Liver (tissue), 9 donors: ENCODE measurements around the gene PLA2G4B. TPM values are rescaled to one million over a fixed set of nuclear protein-coding genes. Genes with fewer than 3 reads are reported as not detected.

ENCODE experiments used
- DNase-seq: peaks from one replicate; pipeline ENCODE4 v3.0.0-alpha.2; 2017; ENCODE audit warnings: low spot score
- H3K27ac ChIP-seq, 2 donors: one replicate each; pipeline ENCODE4 v1.7.0; 2013; ENCODE audit warnings: inconsistent platforms in 2 of 2, low read length in 2 of 2, control low read depth in 1 of 2, low read depth in 1 of 2, mild to moderate bottlenecking in 1 of 2
- H3K27me3 ChIP-seq, 4 donors: one replicate each; pipeline versions ENCODE4 v1.6.1 to v1.7.0; 2013; ENCODE audit warnings: low read length in 3 of 4, inconsistent platforms in 1 of 4, mild to moderate bottlenecking in 1 of 4, moderate library complexity in 1 of 4; ENCODE audit not compliant: control insufficient read depth in 4 of 4, insufficient read depth in 4 of 4
- H3K36me3 ChIP-seq, 4 donors: one replicate each; pipeline versions ENCODE4 v1.6.1 to v1.7.0; 2013; ENCODE audit warnings: low read length in 3 of 4, mild to moderate bottlenecking in 3 of 4, low read depth in 1 of 4, moderate library complexity in 1 of 4; ENCODE audit not compliant: control insufficient read depth in 4 of 4, insufficient read depth in 3 of 4
- H3K4me1 ChIP-seq, 4 donors: one replicate each; pipeline versions ENCODE4 v1.6.1 to v1.7.0; 2013; ENCODE audit warnings: low read length in 3 of 4, mild to moderate bottlenecking in 3 of 4, moderate library complexity in 1 of 4; ENCODE audit not compliant: control insufficient read depth in 4 of 4, insufficient read depth in 4 of 4
- H3K4me3 ChIP-seq, 3 donors: one replicate each; pipeline versions ENCODE4 v1.6.1 to v1.7.0; 2013; ENCODE audit warnings: low read length in 3 of 3, control low read depth in 1 of 3, low read depth in 1 of 3, mild to moderate bottlenecking in 1 of 3
- H3K9ac ChIP-seq, 2 donors: one replicate each; pipeline ENCODE4 v1.7.0; 2013; ENCODE audit warnings: low read length in 2 of 2, mild to moderate bottlenecking in 2 of 2, moderate library complexity in 2 of 2, control low read depth in 1 of 2, low read depth in 1 of 2
- H3K9me3 ChIP-seq, 4 donors: one replicate each; pipeline versions ENCODE4 v1.6.1 to v1.7.0; 2013; ENCODE audit warnings: low read length in 3 of 4; ENCODE audit not compliant: control insufficient read depth in 4 of 4
- ATF3 ChIP-seq: IDR thresholded peaks from 2 replicates; pipeline ENCODE4 v1.6.1; 2016; ENCODE audit warnings: antibody characterized with exemption
- CTCF ChIP-seq: fragments of 150-350 bp; IDR thresholded peaks from 2 replicates; pipeline ENCODE4 v1.5.1; 2017; ENCODE audit warnings: improper control_type of control experiment, low read depth, low read length; ENCODE audit not compliant: missing input control
- EGR1 ChIP-seq, 2 donors: IDR thresholded peaks; 2 replicates each; pipeline ENCODE4 v1.6.1; 2016 to 2018; ENCODE audit warnings: antibody characterized with exemption in 2 of 2, low read depth in 2 of 2
- FOXA1 ChIP-seq: IDR thresholded peaks from 2 replicates; pipeline ENCODE4 v1.6.1; 2016; ENCODE audit warnings: antibody characterized with exemption
- GABPA ChIP-seq, 2 donors: IDR thresholded peaks in 1 of 2; conservative IDR thresholded peaks in 1 of 2; 2 replicates each; pipeline ENCODE4 v1.6.1; 2016; ENCODE audit warnings: antibody characterized with exemption in 2 of 2, mild to moderate bottlenecking in 1 of 2, moderate library complexity in 1 of 2
- HNF4A ChIP-seq, 2 donors: conservative IDR thresholded peaks; 2 replicates each; pipeline ENCODE4 v1.6.1; 2016; ENCODE audit warnings: antibody characterized with exemption in 2 of 2, mild to moderate bottlenecking in 2 of 2
- HNF4G ChIP-seq: IDR thresholded peaks from 2 replicates; pipeline ENCODE4 v1.6.1; 2016; ENCODE audit warnings: antibody characterized with exemption
- JUND ChIP-seq, 2 donors: IDR thresholded peaks; 2 replicates each; pipeline ENCODE4 v1.6.1; 2016; ENCODE audit warnings: antibody characterized with exemption in 2 of 2
- MAX ChIP-seq: IDR thresholded peaks from 2 replicates; pipeline ENCODE4 v1.6.1; 2016; ENCODE audit warnings: antibody characterized with exemption
- NR2F2 ChIP-seq: IDR thresholded peaks from 2 replicates; pipeline ENCODE4 v1.6.1; 2016; ENCODE audit warnings: antibody characterized with exemption
- RAD21 ChIP-seq, 2 donors: IDR thresholded peaks; 2 replicates each; pipeline ENCODE4 v1.6.1; 2016; ENCODE audit warnings: antibody characterized with exemption in 2 of 2, mild to moderate bottlenecking in 2 of 2
- REST ChIP-seq: IDR thresholded peaks from 2 replicates; pipeline ENCODE4 v1.6.1; 2016; ENCODE audit warnings: antibody characterized with exemption, mild to moderate bottlenecking
- RXRA ChIP-seq, 2 donors: IDR thresholded peaks; 2 replicates each; pipeline ENCODE4 v1.6.1; 2017 to 2018; ENCODE audit warnings: antibody characterized with exemption in 2 of 2, mild to moderate bottlenecking in 1 of 2
- SP1 ChIP-seq: IDR thresholded peaks from 2 replicates; pipeline ENCODE4 v1.6.1; 2018; ENCODE audit warnings: antibody characterized with exemption, mild to moderate bottlenecking
- TAF1 ChIP-seq: conservative IDR thresholded peaks from 2 replicates; pipeline ENCODE4 v1.6.1; 2016; ENCODE audit warnings: antibody characterized with exemption, mild to moderate bottlenecking
- YY1 ChIP-seq: IDR thresholded peaks from 2 replicates; pipeline ENCODE4 v1.6.1; 2016; ENCODE audit warnings: antibody characterized with exemption, mild to moderate bottlenecking
- WGBS: extraction: QIAGEN DNeasy Blood & Tissue Kit; methylation state at CpG from one replicate; pipeline ENCODE4 v1.1.7; 2013; 5-methylcytosine and 5-hydroxymethylcytosine counted together
- polyA plus RNA-seq, 2 donors: library from polyadenylated mRNA; stranded (reverse) in 1 of 2; unstranded in 1 of 2; fragments of 200-250 nt in 1 of 2; fragments of >200 nt in 1 of 2; fragmentation: Nextera tagmentation in 1 of 2; extraction: Ambion mirVana in 1 of 2; gene quantifications; one replicate each; pipeline versions ENCODE4 v1.2.1 to v1.2.3, GENCODE V29; 2013 to 2015
- total RNA-seq, 2 donors: library from RNA; depleted of rRNA; stranded (reverse); fragments of >200 nt; gene quantifications; one replicate each; pipeline ENCODE4 v1.2.3, GENCODE V29; 2014
- donor health status: healthy.
- donor health status: healthy.
- donor health status: healthy.
- donor health status: healthy.
- donor health status: healthy.

PLA2G4B gene
- total and polyA plus RNA-seq, 4 donors: 0.33 to 3.6 (median 2.3) TPM

GRCh38 chr15:41892621-41893421 lies 54.2 kb downstream of the PLA2G4B start:
- Histone ChIP-seq H3K4me1 (peaks cover 7 to 21% (median 13%) of the 10 kb centered on the region in 4 donors), H3K9ac (no peak overlapping the region), H3K9me3 (no peaks in the 10 kb centered on the region), H3K27ac (no peak overlapping the region), H3K27me3 (no peaks in the 10 kb centered on the region), H3K4me3 (no peak overlapping the region), H3K36me3 (no peaks in the 10 kb centered on the region)
- WGBS: 80% methylated on average over 22 of the region's 22 CpGs
- no peak for TF ChIP-seq ATF3
- no peak for TF ChIP-seq NR2F2
- no peak for TF ChIP-seq GABPA (IDR thresholded peaks at IDR 0.05 in 1 of 2, conservative IDR thresholded peaks at IDR 0.05 in 1 of 2)
- no peak for TF ChIP-seq JUND (IDR thresholded peaks at IDR 0.05)
- no peak for TF ChIP-seq TAF1
- TF ChIP-seq HNF4G: no peak
- no peak for TF ChIP-seq YY1
- no peak for TF ChIP-seq MAX
- TF ChIP-seq RXRA (IDR thresholded peaks at IDR 0.05): peak; percentile 36 to 74
- no peak for TF ChIP-seq CTCF
- TF ChIP-seq REST: peak; percentile 61
- peak; percentile 58 for TF ChIP-seq SP1
- TF ChIP-seq HNF4A (conservative IDR thresholded peaks at IDR 0.05): peak; percentile 38 to 52
- TF ChIP-seq FOXA1: no peak
- TF ChIP-seq RAD21 (IDR thresholded peaks at IDR 0.05): peak in 1 of 2 donors; percentile 53
- no peak for DNase-seq

- H3K4me3 ChIP-seq: no peak within 1 kb of the TSS
Measured at GRCh38 chr15:41893422-41894250, 55.0 kb downstream of the PLA2G4B start, which contains the start of gene SPTBN5. Gene SPTBN5 (minus strand): TSS chr15:41894053. CDS start chr15:41893497, 556 bp downstream.

More at GRCh38 chr15:41893422-41894250, 55.0 kb downstream of the PLA2G4B start, which contains the start of gene SPTBN5:
- Histone ChIP-seq H3K36me3 (peaks cover 0 to 4% (median 0%) of the 10 kb centered on the region in 4 donors), H3K27ac (peak within 1 kb of the TSS in 1 of 2 donors; percentile 22), H3K9ac (no peak within 1 kb of the TSS), H3K27me3 (no peaks in the 10 kb centered on the region), H3K4me1 (peaks cover 7 to 21% (median 13%) of the 10 kb centered on the region in 4 donors), H3K9me3 (no peaks in the 10 kb centered on the region)
- no peak for DNase-seq
- 91% methylated on average over 15 of the region's 15 CpGs for whole genome bisulfite sequencing
- TF ChIP-seq CTCF (no peak), EGR1 (IDR thresholded peaks at IDR 0.05; ENCODE audit: low read depth in 2 of 2) (no peak), MAX (no peak), RAD21 (IDR thresholded peaks at IDR 0.05) (no peak), REST (no peak), FOXA1 (no peak), HNF4A (conservative IDR thresholded peaks at IDR 0.05) (no peak), ATF3 (no peak), RXRA (IDR thresholded peaks at IDR 0.05) (no peak), NR2F2 (no peak)
